ENCODE measurements around the gene ARID4B.

- no peak for TF ChIP-seq CTCF (IDR thresholded peaks at IDR 0.05; ENCODE audit: low read depth, low read length)
- no peak for TF ChIP-seq EZH2phosphoT487 (IDR thresholded peaks at IDR 0.05; ENCODE audit: low read depth)
Measured at GRCh38 chr1:235351898-235352297, 23.9 kb upstream of the ARID4B start.
